K562 (cell line): Measurements from ENCODE around the gene PRSS50.

Source experiments
- CREB3 ChIP-seq: fragments of 450-650 bp; conservative IDR thresholded peaks from 2 replicates; pipeline ENCODE4 v1.6.1; 2016; ENCODE audit warnings: missing genetic modification characterization, low read depth, mild to moderate bottlenecking, missing compliant biosample characterization, moderate library complexity
- CTCF ChIP-seq, 3 experiments: IDR thresholded peaks in 2 of 3; conservative IDR thresholded peaks in 1 of 3; 2 replicates each; pipeline ENCODE4 v1.5.1; 2011 to 2012; ENCODE audit warnings: low read length in 3 of 3, mild to moderate bottlenecking in 3 of 3, control low read depth in 2 of 3, improper control_type of control experiment in 1 of 3, inconsistent platforms in 1 of 3, low read depth in 1 of 3, mixed read lengths in 1 of 3, moderate library complexity in 1 of 3; ENCODE audit not compliant: insufficient read depth in 2 of 3
- NR2C1 ChIP-seq, 2 experiments: fragments of 450-650 bp; IDR thresholded peaks; 2 replicates each; pipeline ENCODE4 v1.6.1; 2017; ENCODE audit warnings: mild to moderate bottlenecking in 2 of 2, antibody characterized with exemption in 1 of 2, inconsistent platforms in 1 of 2, missing compliant biosample characterization in 1 of 2, missing genetic modification characterization in 1 of 2
- RCOR1 ChIP-seq, 2 experiments: IDR thresholded peaks; 2 replicates each; pipeline ENCODE4 v1.6.1; 2012; ENCODE audit warnings: low read depth in 2 of 2, low read length in 2 of 2, borderline replicate concordance in 1 of 2, improper control_type of control experiment in 1 of 2
- RFX5 ChIP-seq: IDR thresholded peaks from 2 replicates; pipeline ENCODE4 v1.6.1; 2011; ENCODE audit warnings: low read depth, mild to moderate bottlenecking, improper control_type of control experiment, low read length
- TCF7 ChIP-seq: sonication (generic); IDR thresholded peaks from 2 replicates; pipeline ENCODE4 v1.6.1; 2016; ENCODE audit warnings: antibody characterized with exemption, borderline replicate concordance
- ZNF408 ChIP-seq: fragments of 250-450 bp; sonication (Bioruptor Pico); IDR thresholded peaks from 2 replicates; pipeline ENCODE4 v1.4.0; 2020; ENCODE audit warnings: low read depth, mild to moderate bottlenecking, moderate library complexity

GRCh38 chr3:46663591-46664135 is 54.0 kb downstream of the PRSS50 start:
- TF ChIP-seq ZNF408 (CRISPR knock-in tag) (no peak), CTCF (IDR thresholded peaks at IDR 0.05 in 2 of 3, conservative IDR thresholded peaks at IDR 0.05 in 1 of 3; ENCODE audit: insufficient read depth in 2 of 3, low read depth in 1 of 3, low read length in 3 of 3) (peak in 2 of 3 experiments; percentile 39; a peak in 3 of 6 replicates), NR2C1 (IDR thresholded peaks at IDR 0.05) (no peak), NR2C1 (tag; IDR thresholded peaks at IDR 0.05) (no peak), TCF7 (no peak), CREB3 (tag) (no peak), RCOR1 (IDR thresholded peaks at IDR 0.05; ENCODE audit: borderline replicate concordance in 1 of 2, low read depth in 2 of 2, low read length in 2 of 2) (no peak), RFX5 (no peak)
